ENCODE results near the gene SLC36A4.
"Not testable (repeated sequence)": the region's sequence is repeated elsewhere in the genome, so short reads cannot be mapped to it uniquely, and the experiment has no call there.

The SLC36A4 gene

DNA sequence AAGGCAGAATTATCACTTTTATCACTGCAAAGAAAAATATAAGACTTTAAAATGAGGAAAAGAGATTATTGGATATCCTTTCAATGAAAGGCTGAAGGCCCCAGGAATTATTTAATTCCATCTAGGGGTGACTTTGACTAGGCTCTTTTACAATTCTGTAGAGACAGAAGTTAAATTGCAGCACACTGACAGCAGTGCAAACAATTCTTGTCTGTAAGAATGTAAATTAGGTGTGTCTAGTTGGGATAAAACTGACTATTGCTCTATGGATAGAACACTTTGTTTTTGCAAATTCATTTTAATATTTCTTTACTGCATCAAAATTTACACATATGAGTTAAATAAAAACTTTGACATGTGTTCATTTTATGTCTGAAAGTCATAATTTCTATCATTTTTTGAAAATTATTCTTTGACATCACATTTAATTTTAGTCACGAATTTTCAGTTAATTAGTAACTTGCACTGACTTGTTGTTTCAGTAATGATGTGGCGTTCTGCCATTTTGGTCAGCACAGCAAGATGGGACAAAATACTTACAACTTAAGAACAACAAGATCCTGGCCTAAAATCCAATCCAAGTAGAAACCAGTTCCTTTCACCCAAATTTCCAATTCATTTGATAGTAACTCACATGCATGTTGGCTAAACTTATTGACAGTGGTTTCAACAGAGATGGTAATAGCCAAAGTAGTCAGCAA lies 75.1 kb downstream of the SLC36A4 start:
- no peak for DNase-seq (ENCODE audit: low read depth in 2 of 2)

DNA sequence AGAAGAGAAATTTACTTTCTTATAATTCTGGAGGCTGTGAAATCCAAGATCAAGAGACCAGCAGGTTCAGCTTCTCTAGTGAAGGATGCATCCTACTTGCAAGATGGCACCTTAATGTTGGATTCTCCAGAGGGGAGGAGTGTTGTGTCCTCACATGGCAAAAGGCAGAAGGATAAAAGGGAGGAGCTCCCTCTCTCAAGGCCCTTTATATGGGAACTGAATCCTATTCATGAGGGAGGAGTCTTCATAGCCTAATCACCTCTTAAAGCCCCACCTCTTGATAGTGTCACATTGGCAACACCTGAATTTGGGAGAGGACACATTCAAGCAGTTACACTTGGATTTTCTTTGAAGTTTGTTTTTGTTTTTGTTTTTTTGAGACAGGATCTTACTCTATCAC lies 79.5 kb downstream of the SLC36A4 start:
- no peak for DNase-seq (ENCODE audit: low read depth in 2 of 2)

DNA sequence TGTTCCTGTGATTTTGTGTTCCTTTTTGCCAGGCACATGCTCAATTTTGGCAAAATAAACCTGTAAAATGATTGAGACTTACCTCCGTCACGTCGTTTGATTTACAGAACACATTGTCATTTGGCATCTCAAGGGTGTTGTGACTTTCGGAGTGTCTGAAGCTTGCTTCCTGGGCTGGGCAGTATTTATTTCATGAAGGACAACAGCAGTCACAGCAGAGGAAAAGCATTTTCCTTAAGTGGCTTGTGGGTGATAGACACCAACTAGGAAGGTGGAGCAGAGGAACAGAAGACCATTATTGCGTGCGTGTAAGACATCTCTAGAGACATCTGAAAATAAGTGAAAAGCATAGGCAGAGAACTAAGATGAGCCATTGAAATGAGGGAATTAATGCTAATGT lies 80.2 kb downstream of the SLC36A4 start:
- DNase-seq (ENCODE audit: low read depth in 2 of 2) = no peak

- no peak for DNase-seq (ENCODE audit: low read depth in 2 of 2)
Observed at GRCh38 chr11:93116641-93117441, 81.0 kb downstream of the SLC36A4 start.

- DNase-seq (ENCODE audit: low read depth in 2 of 2) = no peak
Observed at GRCh38 chr11:93114304-93114703, 83.5 kb downstream of the SLC36A4 start.

- no peak for DNase-seq (ENCODE audit: low read depth in 2 of 2)
Observed at GRCh38 chr11:93113824-93114223, 84.0 kb downstream of the SLC36A4 start.

- not testable (repeated sequence) for DNase-seq (ENCODE audit: low read depth in 2 of 2)
Observed at GRCh38 chr11:93111147-93111546, 86.6 kb downstream of the SLC36A4 start.

DNA sequence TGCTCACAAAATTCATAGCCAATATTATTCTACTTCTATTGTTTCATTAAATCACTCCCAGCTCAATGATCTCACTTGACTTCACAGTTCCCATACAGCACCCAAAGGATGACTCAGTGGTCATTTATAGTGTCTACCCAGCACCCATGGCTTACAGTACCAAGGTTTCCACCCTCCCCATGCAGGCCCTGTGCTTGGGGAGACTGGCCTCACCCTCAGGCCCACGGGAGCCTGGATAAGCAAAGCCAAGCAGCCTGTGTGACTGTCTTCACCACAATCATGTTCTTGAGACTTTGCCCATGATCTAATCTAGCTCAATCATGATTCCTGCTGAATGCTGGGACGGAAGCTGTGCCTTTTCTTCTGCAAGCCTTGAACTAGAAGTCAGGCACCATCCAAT lies 97.6 kb downstream of the SLC36A4 start:
- no peak for DNase-seq (ENCODE audit: low read depth in 2 of 2)

DNA sequence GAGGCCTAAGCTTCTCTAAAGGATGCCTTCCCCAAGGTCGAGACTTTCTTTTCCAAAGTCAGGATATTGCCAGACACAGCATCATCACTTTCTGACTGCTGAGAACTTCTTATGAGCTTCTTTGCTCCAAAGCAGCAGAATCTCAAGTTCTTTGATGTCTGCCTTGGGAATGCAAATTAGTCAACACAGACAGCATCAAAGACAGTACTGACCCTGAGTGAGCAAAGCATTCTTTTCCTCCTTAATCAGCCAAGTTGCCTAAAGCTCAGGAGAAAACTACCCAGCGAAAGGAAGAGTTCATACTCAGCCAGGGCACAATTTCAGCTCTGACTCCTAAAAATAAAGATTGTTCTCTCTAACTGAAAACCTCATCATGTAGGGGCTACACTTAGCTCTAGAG lies 98.0 kb downstream of the SLC36A4 start:
- no peak for DNase-seq (ENCODE audit: low read depth in 2 of 2)

Measured in stimulated activated CD4-positive, alpha-beta T cell treated with anti-CD3 and anti-CD28 coated beads, Interleukin-1b, Interleukin-23, amount 100 ng/mL, for 1 hour (primary cell).